ENCODE measurements around the gene SHC4.
A peak's percentile ranks its signal among the peaks of the same experiment; 100 is the strongest.

Gene SHC4

GRCh38 chr15:48955967-48956366, 7.8 kb downstream of the SHC4 start:
- no peak for TF ChIP-seq CTCF (IDR thresholded peaks at IDR 0.05; ENCODE audit: low read length, missing control alignments)
- DNase-seq (ENCODE audit: low read depth): no peak
- H3K4me3 ChIP-seq (replicated peaks; ENCODE audit: low read depth, low read length): no peak overlapping the region

GRCh38 chr15:48955370-48955769, 8.3 kb downstream of the SHC4 start:
- H3K4me3 ChIP-seq (replicated peaks; ENCODE audit: low read depth, low read length): no peak overlapping the region
- no peak for TF ChIP-seq CTCF (IDR thresholded peaks at IDR 0.05; ENCODE audit: low read length, missing control alignments)

GRCh38 chr15:48954538-48954937, 9.2 kb downstream of the SHC4 start:
- no peak for TF ChIP-seq CTCF (IDR thresholded peaks at IDR 0.05; ENCODE audit: low read length, missing control alignments)
- no peak overlapping the region for H3K4me3 ChIP-seq (replicated peaks; ENCODE audit: low read depth, low read length)
- peak; percentile 34 for DNase-seq (ENCODE audit: low read depth)

More at GRCh38 chr15:48955370-48955769, 8.3 kb downstream of the SHC4 start:
- no peak for DNase-seq (ENCODE audit: low read depth)

GRCh38 chr15:48946840-48947187, 16.9 kb downstream of the SHC4 start:
- DNase-seq (ENCODE audit: low read depth): no peak
- TF ChIP-seq CTCF (IDR thresholded peaks at IDR 0.05; ENCODE audit: low read length, missing control alignments): no peak
- no peak overlapping the region for H3K4me3 ChIP-seq (replicated peaks; ENCODE audit: low read depth, low read length)

GRCh38 chr15:48946074-48946839, 17.5 kb downstream of the SHC4 start:
- peak; percentile 75 for DNase-seq (ENCODE audit: low read depth)
- H3K4me3 ChIP-seq (replicated peaks; ENCODE audit: low read depth, low read length): peak overlapping the region; percentile 6
- TF ChIP-seq CTCF (IDR thresholded peaks at IDR 0.05; ENCODE audit: low read length, missing control alignments): no peak

GRCh38 chr15:48945386-48945785, 18.3 kb downstream of the SHC4 start:
- H3K4me3 ChIP-seq (replicated peaks; ENCODE audit: low read depth, low read length): no peak overlapping the region
- no peak for TF ChIP-seq CTCF (IDR thresholded peaks at IDR 0.05; ENCODE audit: low read length, missing control alignments)
- peak; percentile 88 for DNase-seq (ENCODE audit: low read depth)

GRCh38 chr15:48941904-48942303, 21.8 kb downstream of the SHC4 start:
- DNase-seq (ENCODE audit: low read depth): no peak
- H3K4me3 ChIP-seq (replicated peaks; ENCODE audit: low read depth, low read length): no peak overlapping the region
- no peak for TF ChIP-seq CTCF (IDR thresholded peaks at IDR 0.05; ENCODE audit: low read length, missing control alignments)
